GM19452 (cell line): Measurements from ENCODE around the gene GNG12.

ENCODE experiments used
- ATAC-seq: cut with Tn5 transposase; IDR thresholded peaks from one replicate; pipeline ENCODE4 v1.9.1; 2021; ENCODE audit not compliant: unreplicated experiment

Gene GNG12

DNA sequence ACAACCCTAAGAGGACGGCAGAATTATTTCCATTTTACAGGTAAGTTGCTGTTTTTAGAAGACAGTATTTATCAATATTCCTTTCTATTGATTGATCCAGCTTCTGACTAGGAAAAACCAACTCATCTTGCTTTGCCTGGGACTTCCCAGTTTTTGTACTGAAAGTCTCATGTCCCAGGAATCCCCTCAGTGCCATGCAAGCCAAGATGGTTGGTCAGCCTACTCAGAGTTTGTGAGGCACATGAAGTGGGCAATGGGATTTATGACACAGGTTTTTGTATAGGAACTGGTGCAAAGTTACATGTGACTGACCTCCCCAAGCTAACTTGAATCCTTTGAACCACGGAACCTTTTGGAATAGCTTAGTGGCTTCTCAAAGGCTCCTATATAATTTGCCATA lies 45.5 kb downstream of the GNG12 start:
- ATAC-seq = no peak

DNA sequence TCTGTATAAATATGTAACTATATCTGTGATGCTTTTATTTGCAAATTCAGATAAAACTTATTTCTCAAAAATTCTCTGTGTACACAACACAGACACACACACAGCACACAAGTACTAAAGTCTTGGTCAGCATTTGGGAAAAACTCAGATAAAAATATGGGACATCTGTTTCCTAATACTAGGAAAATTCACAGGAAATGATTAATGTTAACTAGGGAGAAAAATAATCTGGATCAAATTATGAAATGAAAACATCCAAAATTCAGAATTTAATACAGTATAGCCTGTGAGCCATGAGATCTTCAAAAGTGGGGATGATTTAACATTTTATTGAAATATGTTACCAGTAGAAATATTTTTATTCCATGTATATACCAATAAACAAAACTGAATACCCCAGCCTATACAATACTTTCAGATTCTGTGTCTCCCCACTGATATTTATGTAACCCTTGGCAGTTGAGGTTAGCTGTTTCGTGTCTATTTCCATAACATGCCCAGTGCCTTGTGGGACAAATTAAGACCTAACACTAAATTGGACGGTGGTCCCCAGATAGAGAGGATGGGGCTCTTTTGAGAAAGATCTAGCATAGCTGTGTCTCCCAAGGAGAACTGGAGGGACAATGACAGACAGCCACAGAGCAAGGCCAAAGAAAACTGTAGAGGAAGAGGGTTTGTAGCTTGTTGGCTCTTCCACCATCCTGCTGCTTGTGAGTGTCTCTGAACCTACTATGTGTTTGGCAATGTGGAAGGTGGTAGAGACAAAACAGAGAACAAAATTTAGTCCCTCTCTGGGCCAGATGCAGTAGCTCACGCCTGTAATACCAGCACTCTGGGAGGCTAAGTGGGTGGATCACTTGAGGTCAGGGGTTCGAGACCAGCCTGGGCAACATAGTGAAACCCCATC lies 47.2 kb downstream of the GNG12 start:
- ATAC-seq = no peak

GRCh38 chr1:67784545-67785186 lies 48.6 kb downstream of the GNG12 start:
- no peak for ATAC-seq

- no peak for ATAC-seq
Measured at GRCh38 chr1:67780637-67781036, 52.6 kb downstream of the GNG12 start.

- no peak for ATAC-seq
Measured at GRCh38 chr1:67777440-67777839, 55.8 kb downstream of the GNG12 start.

DNA sequence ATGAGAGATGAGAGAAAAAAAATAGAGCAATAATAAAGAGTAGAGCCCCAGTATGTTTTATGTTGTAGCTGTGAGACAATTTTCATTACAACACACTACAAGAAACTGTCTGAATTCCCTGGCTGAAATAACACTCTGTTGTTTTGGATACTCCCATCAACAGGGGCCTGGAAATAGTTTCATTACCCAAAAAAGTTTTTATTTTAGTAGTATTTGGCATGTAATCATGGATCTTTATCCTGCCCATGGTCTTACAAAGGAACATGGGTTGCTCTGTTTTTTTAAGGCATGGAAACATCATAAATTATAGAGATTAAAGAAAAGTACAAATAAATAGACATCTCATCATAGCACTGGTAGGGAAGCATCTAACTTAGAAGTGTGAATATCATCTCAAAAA lies 56.3 kb downstream of the GNG12 start:
- no peak for ATAC-seq

GRCh38 chr1:67773462-67773861 lies 59.8 kb downstream of the GNG12 start:
- no peak for ATAC-seq

DNA sequence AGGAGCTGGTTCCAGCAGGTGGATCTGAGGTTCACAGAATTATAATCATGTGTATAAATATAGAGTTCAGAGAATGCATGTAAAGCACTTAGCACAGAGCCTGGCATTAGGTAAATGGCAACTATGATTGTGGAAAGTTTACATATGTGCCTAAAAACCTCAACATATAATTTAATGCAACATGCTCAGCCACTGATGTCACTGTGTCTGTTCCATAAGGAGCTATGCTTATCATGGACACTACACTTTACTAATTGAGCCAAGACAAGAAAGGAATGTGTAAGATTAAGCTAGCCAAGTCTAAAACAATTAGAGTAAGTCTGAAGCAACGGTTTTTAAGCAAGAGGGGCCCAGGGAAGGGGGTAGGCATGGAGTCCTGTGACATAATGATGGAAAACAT lies 61.5 kb downstream of the GNG12 start:
- ATAC-seq = no peak

DNA sequence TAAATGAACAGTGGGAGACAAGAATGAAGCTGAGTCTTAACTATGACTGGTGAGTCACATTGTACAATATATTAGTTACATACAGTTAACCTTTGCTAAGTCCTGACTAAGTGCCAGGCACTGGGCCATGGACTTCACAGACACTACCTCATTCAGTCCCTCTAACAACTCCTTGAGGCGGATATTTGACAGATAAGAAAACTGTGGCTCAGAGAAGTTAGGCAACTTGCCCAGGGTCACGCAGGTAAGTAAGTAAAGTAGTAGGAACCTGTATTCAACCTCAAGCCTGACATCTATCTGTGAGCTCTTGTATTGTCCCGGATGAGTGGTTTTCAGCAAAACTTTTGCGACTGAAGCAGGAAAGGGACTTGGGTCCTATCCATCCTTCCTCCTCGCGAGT lies 62.1 kb downstream of the GNG12 start:
- no peak for ATAC-seq

DNA sequence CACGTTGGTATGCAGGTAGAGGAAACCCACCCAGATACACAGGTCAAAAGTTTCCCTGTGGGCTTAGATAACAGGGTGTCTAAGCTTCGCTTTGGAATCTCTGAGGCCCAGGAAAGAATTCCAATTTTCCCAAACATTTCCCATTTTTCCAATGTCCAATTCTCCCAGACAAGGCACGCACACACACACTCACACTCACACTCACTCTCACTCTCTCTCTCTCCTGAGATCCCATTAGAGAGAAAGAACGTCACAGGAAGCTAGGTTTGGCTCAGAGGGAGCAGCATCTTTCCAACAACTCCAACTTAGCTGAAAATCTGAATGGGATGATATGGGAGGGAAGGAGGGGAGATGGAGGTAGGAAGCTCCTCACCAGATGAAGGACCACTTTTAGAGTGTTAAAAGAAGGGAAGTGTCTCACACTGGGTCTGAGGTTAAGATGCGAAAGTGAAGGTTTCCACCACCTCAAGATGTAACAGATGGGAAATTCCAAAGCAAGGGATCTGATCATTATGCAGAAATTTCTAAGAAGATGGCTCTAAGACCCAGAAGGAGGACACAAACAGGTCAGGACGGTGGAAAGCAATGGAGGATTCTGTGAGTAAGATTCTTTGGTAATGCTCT lies 63.5 kb downstream of the GNG12 start:
- ATAC-seq = no peak

GRCh38 chr1:67768480-67768879 lies 64.8 kb downstream of the GNG12 start:
- ATAC-seq = no peak

DNA sequence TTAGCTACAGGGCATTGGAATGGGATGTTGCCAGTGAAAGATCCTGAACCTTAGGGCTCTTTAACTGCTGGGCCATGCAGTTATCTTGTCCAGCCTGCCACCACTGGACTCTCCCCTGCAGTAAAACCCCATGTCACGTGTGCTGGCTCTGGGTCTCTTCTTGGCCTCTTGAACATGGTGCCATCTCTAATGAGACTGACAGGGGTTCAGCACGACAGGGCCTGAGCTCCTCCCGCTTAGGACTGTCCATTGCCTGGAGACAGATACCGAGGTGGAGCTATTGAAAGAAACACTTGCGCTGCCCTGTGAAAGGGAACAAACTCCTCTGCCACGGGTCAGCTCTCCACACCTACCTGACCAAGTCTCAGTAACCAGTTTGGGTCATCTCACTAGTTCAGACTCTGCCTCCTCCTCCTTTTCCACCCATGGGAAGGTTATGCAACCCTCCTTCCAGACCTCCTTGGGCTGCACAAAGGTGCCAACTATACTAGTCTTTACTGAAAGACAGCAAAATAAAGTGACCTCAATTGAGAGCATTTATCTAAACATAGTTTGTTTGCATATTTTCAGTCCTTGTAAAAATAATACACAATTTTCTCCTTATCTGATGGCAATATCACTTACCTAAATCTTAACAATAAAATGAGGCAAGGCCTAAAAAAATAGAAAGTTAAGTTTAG lies 66.0 kb downstream of the GNG12 start:
- no peak for ATAC-seq

DNA sequence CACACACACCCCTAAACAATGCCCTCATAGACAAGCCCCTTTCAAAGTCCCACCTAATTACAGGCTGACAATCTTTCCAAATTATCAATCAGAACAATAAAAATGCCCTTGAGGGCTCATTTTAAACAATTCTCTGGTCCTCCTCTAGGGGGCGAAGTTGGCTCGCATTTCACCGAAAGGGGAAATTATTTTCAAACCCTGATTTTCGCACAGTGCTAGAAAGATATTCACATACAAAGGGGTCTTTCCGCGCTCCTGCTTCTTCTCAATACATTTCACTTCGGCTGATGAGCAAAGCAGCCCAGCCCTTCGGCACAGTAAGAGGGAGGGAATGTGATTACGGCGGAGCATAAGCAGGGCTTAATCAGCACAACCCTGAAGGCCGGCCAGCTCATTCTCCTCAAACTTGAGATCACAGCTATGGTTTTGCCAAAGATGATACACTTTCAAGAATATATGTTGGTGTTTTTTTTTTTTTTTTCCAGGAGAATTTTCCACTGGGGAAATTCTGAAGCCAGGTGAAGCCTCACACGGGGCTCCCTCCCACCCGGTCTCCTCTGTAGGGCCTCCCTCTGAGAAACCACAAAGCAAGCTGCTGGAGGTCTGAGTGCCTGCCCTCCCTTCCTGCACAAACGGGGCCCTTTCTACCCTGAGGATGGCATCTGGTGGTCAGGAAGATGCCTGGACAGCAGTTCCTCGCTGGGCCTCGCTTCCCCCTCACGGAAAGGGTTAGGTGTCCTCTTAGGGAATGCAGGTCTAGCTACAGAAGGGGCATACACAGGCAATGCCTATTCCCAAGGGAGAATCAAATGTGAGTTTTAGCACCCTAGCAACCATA lies 66.9 kb downstream of the GNG12 start:
- no peak for ATAC-seq

DNA sequence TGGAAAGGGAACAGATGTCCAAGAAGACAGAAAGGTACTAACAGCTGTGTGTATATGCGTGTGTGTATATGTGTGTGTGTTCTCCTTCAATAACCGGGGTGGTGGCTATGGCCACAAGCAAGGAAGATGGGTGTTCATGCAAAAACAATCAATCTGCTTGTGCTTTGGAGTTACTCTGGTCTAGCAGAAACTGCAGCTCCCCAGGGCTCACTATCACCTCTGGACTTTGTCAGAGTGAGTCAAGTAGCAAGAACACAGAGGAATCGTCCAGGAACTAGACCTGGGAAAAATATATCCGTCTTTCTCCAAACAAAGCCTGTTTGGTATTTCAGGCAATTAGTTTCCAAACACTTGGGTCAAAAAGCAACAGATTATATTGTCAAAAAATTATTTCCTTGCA lies 68.6 kb downstream of the GNG12 start:
- no peak for ATAC-seq

- ATAC-seq = no peak
Measured at GRCh38 chr1:67761730-67762129, 71.5 kb downstream of the GNG12 start.

GRCh38 chr1:67761091-67761490 lies 72.2 kb downstream of the GNG12 start:
- ATAC-seq = no peak

DNA sequence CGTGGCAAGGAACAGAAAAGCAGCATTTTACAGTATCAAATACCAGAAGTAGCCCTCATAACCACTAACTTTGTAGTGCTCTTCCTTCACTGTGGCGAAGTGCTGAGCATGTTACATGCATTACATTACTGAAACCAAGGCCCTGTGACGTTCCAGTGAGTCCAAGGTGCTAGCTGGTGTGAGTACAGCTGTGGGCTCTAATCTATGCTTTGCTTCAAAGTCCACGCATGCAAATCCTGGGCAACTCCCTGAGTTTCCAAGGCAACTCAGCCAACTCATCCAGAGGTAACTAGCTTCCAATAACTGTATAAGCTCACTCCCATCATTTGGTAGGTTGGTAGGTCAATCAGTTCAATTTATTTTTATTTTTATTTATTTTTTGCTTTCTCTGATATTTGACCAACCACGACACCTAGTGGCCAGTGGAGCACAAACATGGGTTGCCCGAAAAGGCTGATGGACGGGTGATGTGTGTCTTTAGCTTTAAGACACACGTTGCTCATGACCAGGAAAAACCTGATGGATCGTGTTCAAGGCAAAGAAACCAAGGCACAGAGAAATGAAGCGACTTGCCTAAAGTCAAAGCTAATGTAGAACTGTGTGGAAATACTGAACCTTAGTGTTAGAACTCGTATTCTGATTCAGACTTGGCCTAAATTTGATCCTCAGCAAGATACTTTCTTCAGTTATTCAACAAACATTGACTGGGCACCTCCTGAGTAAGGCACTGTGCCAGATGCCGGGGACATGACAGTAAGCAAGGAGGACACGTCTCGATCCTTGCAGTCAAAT lies 73.0 kb downstream of the GNG12 start:
- ATAC-seq = peak; percentile 100

- peak; percentile 12 for ATAC-seq
Measured at GRCh38 chr1:67759692-67760029, 73.6 kb downstream of the GNG12 start.

DNA sequence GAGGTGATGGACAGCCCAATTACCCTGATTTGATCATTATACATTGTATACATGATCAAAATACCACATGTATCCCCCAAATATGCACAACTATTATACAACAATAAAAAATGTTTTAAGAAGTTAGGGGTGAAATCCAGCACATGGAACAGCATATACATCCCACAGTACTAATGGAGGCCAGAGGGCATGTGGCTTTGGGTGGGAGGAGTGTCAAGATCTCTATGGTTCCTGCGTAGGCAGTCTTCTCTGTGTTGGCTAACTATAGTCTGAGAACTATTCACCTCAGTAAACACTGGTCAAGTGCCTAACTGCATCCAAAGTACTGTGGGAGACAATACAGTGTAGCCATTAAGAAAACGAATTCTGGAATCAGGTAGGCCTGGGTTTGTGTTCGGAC lies 74.2 kb downstream of the GNG12 start:
- no peak for ATAC-seq

GRCh38 chr1:67755619-67756018 lies 77.6 kb downstream of the GNG12 start:
- no peak for ATAC-seq
